ENCODE measurements around the gene M1AP.
A peak's percentile ranks its signal among the peaks of the same experiment; 100 is the strongest.

DNA sequence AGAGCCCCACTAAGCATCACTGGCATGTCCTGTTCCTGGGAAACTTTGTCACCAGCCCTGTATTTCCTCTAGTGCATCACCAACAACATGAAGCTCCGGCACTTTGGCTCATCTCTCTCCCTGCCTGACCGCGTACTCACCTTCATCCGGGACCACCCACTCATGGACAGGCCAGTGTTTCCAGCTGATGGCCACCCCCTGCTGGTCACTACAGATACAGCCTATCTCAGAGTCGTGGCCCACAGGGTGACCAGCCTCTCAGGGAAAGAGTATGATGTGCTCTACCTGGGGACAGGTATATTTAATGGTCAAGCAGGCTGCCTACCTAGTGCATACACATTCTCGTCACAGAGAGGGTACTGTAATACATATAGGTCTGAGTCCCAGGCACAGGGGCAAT lies 27.0 kb upstream of the M1AP start:
- TF ChIP-seq, protein P1, sequence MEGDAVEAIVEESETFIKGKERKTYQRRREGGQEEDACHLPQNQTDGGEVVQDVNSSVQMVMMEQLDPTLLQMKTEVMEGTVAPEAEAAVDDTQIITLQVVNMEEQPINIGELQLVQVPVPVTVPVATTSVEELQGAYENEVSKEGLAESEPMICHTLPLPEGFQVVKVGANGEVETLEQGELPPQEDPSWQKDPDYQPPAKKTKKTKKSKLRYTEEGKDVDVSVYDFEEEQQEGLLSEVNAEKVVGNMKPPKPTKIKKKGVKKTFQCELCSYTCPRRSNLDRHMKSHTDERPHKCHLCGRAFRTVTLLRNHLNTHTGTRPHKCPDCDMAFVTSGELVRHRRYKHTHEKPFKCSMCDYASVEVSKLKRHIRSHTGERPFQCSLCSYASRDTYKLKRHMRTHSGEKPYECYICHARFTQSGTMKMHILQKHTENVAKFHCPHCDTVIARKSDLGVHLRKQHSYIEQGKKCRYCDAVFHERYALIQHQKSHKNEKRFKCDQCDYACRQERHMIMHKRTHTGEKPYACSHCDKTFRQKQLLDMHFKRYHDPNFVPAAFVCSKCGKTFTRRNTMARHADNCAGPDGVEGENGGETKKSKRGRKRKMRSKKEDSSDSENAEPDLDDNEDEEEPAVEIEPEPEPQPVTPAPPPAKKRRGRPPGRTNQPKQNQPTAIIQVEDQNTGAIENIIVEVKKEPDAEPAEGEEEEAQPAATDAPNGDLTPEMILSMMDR (IDR thresholded peaks at IDR 0.05) = peak; percentile 30
- no peak for TF ChIP-seq POLR2AphosphoS5 (IDR thresholded peaks at IDR 0.05; ENCODE audit: low read depth, low read length)
- no peak for TF ChIP-seq SIN3A (IDR thresholded peaks at IDR 0.05; ENCODE audit: borderline replicate concordance, insufficient read depth, low read depth, low read length)

Measured in Panc1 (cell line).